Measurements from ENCODE around the gene ROS1.

Gene ROS1

DNA sequence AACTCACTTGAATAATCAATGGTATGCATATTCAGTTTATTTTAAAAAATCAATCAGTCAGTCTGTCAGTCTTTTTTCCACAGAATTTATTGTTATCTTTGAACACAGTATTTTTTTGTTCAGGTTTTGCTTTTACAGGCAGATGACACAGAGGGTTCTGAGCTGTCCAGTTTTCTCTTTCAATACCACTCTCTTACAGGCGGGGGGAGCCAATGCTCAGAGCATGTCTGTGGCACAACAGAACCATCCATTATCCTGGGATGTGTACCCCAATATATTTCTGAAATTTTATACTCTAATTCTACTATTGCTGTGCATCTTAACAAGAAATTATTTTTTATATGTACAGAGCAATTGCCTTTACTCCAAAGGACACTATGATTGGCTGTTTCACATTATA is 21.2 kb downstream of the ROS1 start:
- WGBS, 2 experiments, result 75% methylated on average over 1 of the region's 1 CpG; no CpG with 5 or more reads in 1 of the 2 experiments
- Histone ChIP-seq H3K27ac (ENCODE audit: insufficient read depth, low read depth, low read length, poor library complexity, severe bottlenecking) (no peak overlapping the region), H3K4me3 (ENCODE audit: insufficient read depth, low read depth, low read length) (no peak overlapping the region), H3K9me3 (ENCODE audit: control insufficient read depth, low read length) (no peaks in the 10 kb centered on the region), H3K27me3 (ENCODE audit: control insufficient read depth, insufficient read depth, low read length, poor library complexity, severe bottlenecking) (no peaks in the 10 kb centered on the region), H3K4me1 (ENCODE audit: control insufficient read depth, insufficient read depth, low read length) (no peaks in the 10 kb centered on the region), H3K36me3 (ENCODE audit: control insufficient read depth, insufficient read depth, low read length) (no peaks in the 10 kb centered on the region)

DNA sequence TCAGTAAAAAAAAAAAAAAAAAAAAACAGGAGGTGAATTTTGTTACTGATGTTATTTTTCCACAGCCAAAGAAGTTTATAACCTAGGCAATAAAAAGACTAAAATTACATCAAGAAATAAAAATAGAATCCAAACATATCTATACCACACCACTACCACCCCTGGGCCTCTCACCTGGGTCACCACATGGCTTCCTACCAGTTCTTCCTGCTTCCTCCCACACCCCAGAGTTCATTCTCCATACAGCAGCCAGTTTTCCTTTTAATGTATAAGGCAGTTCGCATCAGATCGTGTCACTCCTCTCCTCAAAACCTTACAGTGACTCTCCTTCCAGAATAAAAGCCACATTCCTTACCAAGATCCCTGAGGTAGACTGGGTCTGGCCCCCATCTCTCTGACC is 23.9 kb downstream of the ROS1 start:
- H3K4me3 ChIP-seq (ENCODE audit: insufficient read depth, low read depth, low read length), result no peak overlapping the region
- H3K9me3 ChIP-seq (ENCODE audit: control insufficient read depth, low read length), result no peaks in the 10 kb centered on the region
- WGBS, 2 experiments, result 92 to 95% methylated on average over 2 of the region's 2 CpGs
- no peaks in the 10 kb centered on the region for H3K27me3 ChIP-seq (ENCODE audit: control insufficient read depth, insufficient read depth, low read length, poor library complexity, severe bottlenecking)
- no peak overlapping the region for H3K27ac ChIP-seq (ENCODE audit: insufficient read depth, low read depth, low read length, poor library complexity, severe bottlenecking)
- no peaks in the 10 kb centered on the region for H3K36me3 ChIP-seq (ENCODE audit: control insufficient read depth, insufficient read depth, low read length)
- H3K4me1 ChIP-seq (ENCODE audit: control insufficient read depth, insufficient read depth, low read length), result no peaks in the 10 kb centered on the region

DNA sequence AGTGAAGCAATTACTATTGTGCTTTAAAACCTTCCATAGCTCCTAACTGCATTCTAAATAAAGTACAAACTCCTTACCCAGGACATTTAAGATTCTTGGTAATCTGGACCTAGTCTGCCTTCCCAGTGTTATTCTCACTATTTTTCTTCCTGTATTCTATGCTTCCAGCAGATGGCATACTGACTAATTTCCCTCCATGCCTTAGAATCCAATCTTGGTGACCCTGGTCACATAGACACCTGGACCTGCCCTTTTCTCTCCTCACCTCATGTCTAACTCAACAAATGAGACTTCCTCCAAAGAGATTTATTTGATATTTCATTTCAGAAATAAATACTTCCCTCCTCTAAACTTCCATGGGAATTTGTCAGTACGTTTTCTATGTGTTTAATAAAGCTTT is 25.8 kb downstream of the ROS1 start:
- H3K4me3 ChIP-seq (ENCODE audit: insufficient read depth, low read depth, low read length), result no peak overlapping the region
- no peaks in the 10 kb centered on the region for H3K27me3 ChIP-seq (ENCODE audit: control insufficient read depth, insufficient read depth, low read length, poor library complexity, severe bottlenecking)
- no peaks in the 10 kb centered on the region for H3K36me3 ChIP-seq (ENCODE audit: control insufficient read depth, insufficient read depth, low read length)
- WGBS, 2 experiments, result no CpG with 5 or more reads among the region's 1 CpG
- H3K4me1 ChIP-seq (ENCODE audit: control insufficient read depth, insufficient read depth, low read length), result no peaks in the 10 kb centered on the region
- H3K9me3 ChIP-seq (ENCODE audit: control insufficient read depth, low read length), result no peaks in the 10 kb centered on the region
- no peak overlapping the region for H3K27ac ChIP-seq (ENCODE audit: insufficient read depth, low read depth, low read length, poor library complexity, severe bottlenecking)

DNA sequence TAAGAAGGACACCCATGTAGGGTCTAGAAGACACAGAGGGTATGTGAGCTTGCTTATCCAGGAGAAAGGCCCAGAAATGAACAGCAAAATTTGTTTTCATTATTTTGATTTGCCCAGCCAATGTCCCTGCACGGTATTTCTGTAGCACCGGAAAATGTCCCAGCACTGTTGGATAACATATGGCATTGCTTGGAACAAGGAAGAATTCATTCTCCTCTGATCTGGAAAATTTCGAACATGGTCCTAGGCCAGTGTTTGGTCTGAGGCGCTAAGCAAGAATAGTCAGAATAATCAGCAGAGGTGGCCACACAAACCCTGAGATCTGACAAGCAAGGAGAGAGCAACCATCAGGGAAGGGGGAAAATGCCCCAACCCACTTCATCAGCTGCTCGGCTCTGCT is 26.6 kb downstream of the ROS1 start:
- Histone ChIP-seq H3K4me3 (ENCODE audit: insufficient read depth, low read depth, low read length) (no peak overlapping the region), H3K27ac (ENCODE audit: insufficient read depth, low read depth, low read length, poor library complexity, severe bottlenecking) (no peak overlapping the region), H3K27me3 (ENCODE audit: control insufficient read depth, insufficient read depth, low read length, poor library complexity, severe bottlenecking) (no peaks in the 10 kb centered on the region), H3K4me1 (ENCODE audit: control insufficient read depth, insufficient read depth, low read length) (no peaks in the 10 kb centered on the region), H3K9me3 (ENCODE audit: control insufficient read depth, low read length) (no peaks in the 10 kb centered on the region), H3K36me3 (ENCODE audit: control insufficient read depth, insufficient read depth, low read length) (no peaks in the 10 kb centered on the region)
- WGBS, 2 experiments, result 94% methylated on average over 5 of the region's 5 CpGs

DNA sequence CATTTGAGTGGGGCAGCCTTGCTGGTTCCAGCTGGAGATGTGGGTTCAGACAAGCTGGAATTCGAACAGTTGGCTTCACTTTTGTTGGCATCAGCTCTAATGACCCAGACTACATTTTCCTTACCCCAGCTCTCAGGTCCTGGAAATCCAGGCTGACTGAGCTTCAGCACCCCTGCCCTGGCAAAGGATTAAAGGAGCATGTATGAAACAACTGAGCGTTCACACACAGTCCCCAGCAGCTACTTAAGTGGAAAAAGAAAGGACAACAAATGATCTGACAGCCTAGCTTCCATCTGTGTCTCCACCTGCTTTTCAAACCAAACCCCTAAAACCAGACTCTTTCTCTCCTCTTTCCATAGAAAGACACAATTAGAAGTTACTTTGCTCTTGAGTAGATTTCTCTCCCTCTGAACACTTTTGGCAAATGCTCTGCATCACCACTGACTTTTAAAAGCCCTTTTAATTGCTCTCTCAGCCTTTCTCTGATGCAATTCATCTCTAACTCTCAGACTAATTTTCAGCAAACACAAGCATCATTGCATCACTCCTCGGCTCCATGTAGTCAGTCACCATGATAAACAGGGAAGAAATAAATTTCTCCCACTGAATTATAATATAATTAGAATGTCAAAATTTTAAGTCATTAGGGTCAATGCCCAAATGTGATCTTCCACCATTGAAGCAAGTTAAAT is 28.1 kb downstream of the ROS1 start:
- Histone ChIP-seq H3K27me3 (ENCODE audit: control insufficient read depth, insufficient read depth, low read length, poor library complexity, severe bottlenecking) (no peaks in the 10 kb centered on the region), H3K9me3 (ENCODE audit: control insufficient read depth, low read length) (no peaks in the 10 kb centered on the region), H3K4me3 (ENCODE audit: insufficient read depth, low read depth, low read length) (no peak overlapping the region), H3K4me1 (ENCODE audit: control insufficient read depth, insufficient read depth, low read length) (no peaks in the 10 kb centered on the region), H3K27ac (ENCODE audit: insufficient read depth, low read depth, low read length, poor library complexity, severe bottlenecking) (no peak overlapping the region), H3K36me3 (ENCODE audit: control insufficient read depth, insufficient read depth, low read length) (no peaks in the 10 kb centered on the region)
- 87% methylated on average over 2 to 3 of the region's 3 CpGs for WGBS, 2 experiments

DNA sequence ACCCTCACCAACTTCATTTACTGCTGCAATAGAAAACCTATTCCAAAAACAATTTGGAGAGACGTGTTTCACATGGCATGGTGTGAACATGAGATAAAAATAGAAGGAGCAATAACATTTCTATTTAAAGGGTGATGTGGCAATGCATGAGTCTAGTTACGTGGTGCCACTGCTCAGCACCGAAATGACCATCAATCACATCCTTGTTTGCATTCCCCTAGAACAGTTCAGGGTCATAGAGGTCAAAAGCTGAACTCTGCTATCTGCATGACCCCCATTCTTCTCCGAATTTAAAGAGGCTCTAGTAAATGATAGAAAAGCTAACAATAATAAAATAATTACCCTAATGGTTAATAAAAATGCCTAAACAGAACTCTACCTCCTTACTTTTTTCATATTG is 29.5 kb downstream of the ROS1 start:
- Histone ChIP-seq H3K36me3 (ENCODE audit: control insufficient read depth, insufficient read depth, low read length) (no peaks in the 10 kb centered on the region), H3K27ac (ENCODE audit: insufficient read depth, low read depth, low read length, poor library complexity, severe bottlenecking) (no peak overlapping the region), H3K9me3 (ENCODE audit: control insufficient read depth, low read length) (no peaks in the 10 kb centered on the region), H3K4me3 (ENCODE audit: insufficient read depth, low read depth, low read length) (no peak overlapping the region), H3K27me3 (ENCODE audit: control insufficient read depth, insufficient read depth, low read length, poor library complexity, severe bottlenecking) (no peaks in the 10 kb centered on the region), H3K4me1 (ENCODE audit: control insufficient read depth, insufficient read depth, low read length) (no peaks in the 10 kb centered on the region)
- 81 to 86% methylated on average over 3 of the region's 4 CpGs for WGBS, 2 experiments

DNA sequence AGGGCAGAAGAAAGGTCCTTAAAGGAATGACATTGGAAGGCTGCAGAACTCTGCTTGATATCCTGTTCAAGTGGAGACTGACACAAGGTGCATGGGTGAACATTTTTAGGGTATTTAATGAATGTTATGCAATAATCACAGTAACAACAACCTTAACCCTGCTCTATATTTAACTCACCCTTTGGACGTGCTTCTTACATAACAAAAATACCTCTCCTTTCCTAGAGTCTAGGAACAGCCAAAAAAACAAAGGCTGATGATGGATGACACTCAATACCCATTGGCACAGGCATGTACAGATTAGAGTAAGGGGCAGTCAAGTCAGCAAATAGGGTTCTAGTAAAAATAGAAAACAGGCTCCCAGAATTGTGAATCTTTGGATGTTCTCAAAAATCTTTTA is 30.6 kb downstream of the ROS1 start:
- no peak overlapping the region for H3K27ac ChIP-seq (ENCODE audit: insufficient read depth, low read depth, low read length, poor library complexity, severe bottlenecking)
- no peak overlapping the region for H3K4me3 ChIP-seq (ENCODE audit: insufficient read depth, low read depth, low read length)
- no peaks in the 10 kb centered on the region for H3K36me3 ChIP-seq (ENCODE audit: control insufficient read depth, insufficient read depth, low read length)
- no peaks in the 10 kb centered on the region for H3K9me3 ChIP-seq (ENCODE audit: control insufficient read depth, low read length)
- H3K27me3 ChIP-seq (ENCODE audit: control insufficient read depth, insufficient read depth, low read length, poor library complexity, severe bottlenecking), result no peaks in the 10 kb centered on the region
- no peaks in the 10 kb centered on the region for H3K4me1 ChIP-seq (ENCODE audit: control insufficient read depth, insufficient read depth, low read length)
- WGBS, 2 experiments, result 76% methylated on average over 1 of the region's 1 CpG; no CpG with 5 or more reads in 1 of the 2 experiments

DNA sequence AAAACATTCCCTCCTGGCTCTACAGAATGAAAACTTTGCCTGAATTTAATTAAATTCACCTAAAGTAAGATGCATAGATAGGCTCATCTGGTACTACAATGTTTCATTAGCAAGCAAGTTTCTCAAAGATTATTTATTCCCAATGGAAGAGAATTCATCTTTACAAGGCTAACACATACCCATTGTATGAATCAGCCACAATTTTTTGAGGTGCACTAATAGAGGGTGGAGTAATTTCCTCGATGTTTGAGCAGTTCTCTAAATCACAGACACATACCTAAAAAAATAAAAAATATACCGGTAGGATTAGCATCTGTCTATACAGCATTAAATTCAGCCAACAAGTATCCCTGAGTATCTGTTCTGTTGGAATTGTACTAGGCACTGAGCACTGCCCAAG is 32.7 kb downstream of the ROS1 start:
- Histone ChIP-seq H3K4me1 (ENCODE audit: control insufficient read depth, insufficient read depth, low read length) (no peaks in the 10 kb centered on the region), H3K9me3 (ENCODE audit: control insufficient read depth, low read length) (no peaks in the 10 kb centered on the region), H3K27ac (ENCODE audit: insufficient read depth, low read depth, low read length, poor library complexity, severe bottlenecking) (no peak overlapping the region), H3K36me3 (ENCODE audit: control insufficient read depth, insufficient read depth, low read length) (no peaks in the 10 kb centered on the region), H3K27me3 (ENCODE audit: control insufficient read depth, insufficient read depth, low read length, poor library complexity, severe bottlenecking) (no peaks in the 10 kb centered on the region), H3K4me3 (ENCODE audit: insufficient read depth, low read depth, low read length) (no peak overlapping the region)
- WGBS, 2 experiments, result 89 to 94% methylated on average over 1 to 2 of the region's 2 CpGs

DNA sequence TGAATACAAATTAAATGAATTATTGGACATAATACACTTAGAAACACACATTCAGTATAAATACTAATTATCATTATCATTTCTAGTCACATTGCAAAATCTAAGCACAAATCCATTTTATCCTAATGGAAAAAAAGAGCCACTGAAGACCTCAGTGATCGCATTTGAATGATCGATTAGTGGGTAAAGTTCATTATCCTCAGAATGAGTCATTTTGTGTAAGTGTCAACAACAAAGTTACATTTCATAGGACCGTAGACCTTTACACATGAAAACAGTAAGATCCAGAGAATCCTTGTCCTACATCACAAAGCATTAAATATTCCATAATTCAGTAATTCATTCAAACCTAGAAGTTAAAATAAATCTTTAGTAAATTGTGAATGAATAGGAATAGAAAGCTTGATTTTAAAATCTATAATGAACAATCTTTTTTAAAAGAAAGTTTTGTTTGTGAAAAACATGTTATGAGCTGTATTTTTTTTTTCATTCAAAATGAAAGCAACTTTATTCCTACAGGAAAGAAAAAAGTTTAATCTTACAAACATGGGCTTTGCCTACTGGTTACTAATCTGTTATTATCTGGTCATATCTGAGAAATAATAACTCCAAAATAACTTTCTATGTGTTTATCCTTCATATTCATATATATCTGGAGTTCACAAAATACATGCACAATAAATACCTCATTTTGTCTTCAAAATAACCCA is 33.7 kb downstream of the ROS1 start:
- Histone ChIP-seq H3K9me3 (ENCODE audit: control insufficient read depth, low read length) (no peaks in the 10 kb centered on the region), H3K4me1 (ENCODE audit: control insufficient read depth, insufficient read depth, low read length) (no peaks in the 10 kb centered on the region), H3K4me3 (ENCODE audit: insufficient read depth, low read depth, low read length) (no peak overlapping the region), H3K27ac (ENCODE audit: insufficient read depth, low read depth, low read length, poor library complexity, severe bottlenecking) (no peak overlapping the region), H3K27me3 (ENCODE audit: control insufficient read depth, insufficient read depth, low read length, poor library complexity, severe bottlenecking) (no peaks in the 10 kb centered on the region), H3K36me3 (ENCODE audit: control insufficient read depth, insufficient read depth, low read length) (no peaks in the 10 kb centered on the region)
- WGBS, 2 experiments, result 73 to 77% methylated on average over 3 of the region's 3 CpGs

DNA sequence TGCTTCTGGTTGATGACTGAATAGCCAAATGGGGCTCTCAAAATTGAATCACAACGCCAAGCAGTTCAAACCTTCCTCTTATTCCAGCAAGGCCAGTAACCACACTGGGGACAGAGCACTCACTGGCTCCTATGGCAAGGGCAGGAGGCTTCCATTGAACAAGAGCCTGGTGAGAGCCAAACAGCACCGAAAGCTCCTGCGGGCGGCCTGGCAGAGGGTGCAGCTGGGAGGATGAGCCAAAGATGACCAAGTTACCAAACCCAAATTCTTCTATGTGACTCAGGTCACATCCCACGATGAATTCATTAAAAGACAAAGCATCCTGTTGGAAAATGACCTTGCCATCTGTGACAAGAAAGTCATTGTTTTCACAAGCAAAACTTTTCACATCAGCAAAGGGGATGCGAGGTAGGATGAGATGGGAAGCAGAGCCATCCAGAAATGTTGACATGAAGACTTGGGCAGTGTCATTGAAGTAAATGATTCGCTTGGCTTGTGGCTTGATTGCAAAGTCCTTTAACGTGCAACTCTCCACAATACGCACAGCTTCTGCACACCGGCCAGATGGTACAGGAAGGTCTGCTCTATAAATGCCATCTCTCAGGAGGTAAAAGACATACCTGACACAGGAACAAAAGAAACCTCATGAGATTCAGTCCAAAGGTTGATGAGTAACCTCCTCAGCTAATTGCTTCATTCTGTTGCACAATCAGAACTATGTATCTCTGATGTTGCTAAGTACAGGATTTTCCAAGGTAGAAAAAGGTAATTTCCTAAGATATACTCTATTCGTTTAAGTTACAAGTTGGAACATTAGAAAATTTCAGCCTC is 36.3 kb downstream of the ROS1 start:
- H3K4me3 ChIP-seq (ENCODE audit: insufficient read depth, low read depth, low read length), result no peak overlapping the region
- WGBS, 2 experiments, result 94 to 96% methylated on average over 10 to 11 of the region's 11 CpGs
- no peaks in the 10 kb centered on the region for H3K9me3 ChIP-seq (ENCODE audit: control insufficient read depth, low read length)
- H3K27ac ChIP-seq (ENCODE audit: insufficient read depth, low read depth, low read length, poor library complexity, severe bottlenecking), result no peak overlapping the region
- H3K4me1 ChIP-seq (ENCODE audit: control insufficient read depth, insufficient read depth, low read length), result no peaks in the 10 kb centered on the region
- no peaks in the 10 kb centered on the region for H3K36me3 ChIP-seq (ENCODE audit: control insufficient read depth, insufficient read depth, low read length)
- no peaks in the 10 kb centered on the region for H3K27me3 ChIP-seq (ENCODE audit: control insufficient read depth, insufficient read depth, low read length, poor library complexity, severe bottlenecking)

Measured in ectodermal cell (in vitro differentiated cells).